H9 (cell line): ENCODE measurements around the gene ILDR1. TPM values are rescaled to one million over a fixed set of nuclear protein-coding genes. Genes with fewer than 3 reads are reported as not detected.

Source experiments
- DNase-seq: peaks from one replicate; pipeline ENCODE4 v3.0.0-alpha.2; 2017
- H2AFZ ChIP-seq: one replicate; pipeline ENCODE4 v1.6.1; 2013; ENCODE audit warnings: mild to moderate bottlenecking, low read length, control low read depth, moderate library complexity
- H2AK5ac ChIP-seq: 2 replicates; pipeline ENCODE4 v1.6.1; 2013; ENCODE audit warnings: low read length, control low read depth, mixed read lengths; ENCODE audit not compliant: insufficient read length
- H2BK120ac ChIP-seq: one replicate; pipeline ENCODE4 v1.6.1; 2013; ENCODE audit warnings: low read depth, mild to moderate bottlenecking, low read length, control low read depth, inconsistent platforms; ENCODE audit not compliant: poor library complexity, severe bottlenecking
- H2BK12ac ChIP-seq: 2 replicates; pipeline ENCODE4 v1.6.1; 2013; ENCODE audit warnings: low read length, control low read depth, mixed read lengths, low read depth; ENCODE audit not compliant: insufficient read length
- H2BK15ac ChIP-seq: 2 replicates; pipeline ENCODE4 v1.6.1; 2013; ENCODE audit warnings: low read depth, low read length, control low read depth
- H2BK20ac ChIP-seq: one replicate; pipeline ENCODE4 v1.6.1; 2013; ENCODE audit warnings: low read depth, mild to moderate bottlenecking, low read length, control low read depth, inconsistent platforms; ENCODE audit not compliant: poor library complexity, severe bottlenecking
- H2BK5ac ChIP-seq: 2 replicates; pipeline ENCODE4 v1.6.1; 2013; ENCODE audit warnings: low read length, control low read depth, mixed read lengths; ENCODE audit not compliant: insufficient read length
- H3K14ac ChIP-seq: 2 replicates; pipeline ENCODE4 v1.6.1; 2013; ENCODE audit warnings: low read length, control low read depth; ENCODE audit not compliant: insufficient read depth
- H3K18ac ChIP-seq: 2 replicates; pipeline ENCODE4 v1.6.1; 2013; ENCODE audit warnings: low read depth, mild to moderate bottlenecking, mixed read lengths, low read length, control low read depth; ENCODE audit not compliant: insufficient read length
- H3K23ac ChIP-seq: 2 replicates; pipeline ENCODE4 v1.6.1; 2013; ENCODE audit warnings: low read length, control low read depth, mixed read lengths, low read depth; ENCODE audit not compliant: insufficient read length
- H3K23me2 ChIP-seq: 2 replicates; pipeline ENCODE4 v1.6.1; 2013; ENCODE audit warnings: low read depth, mild to moderate bottlenecking, mixed read lengths, low read length, control low read depth; ENCODE audit not compliant: insufficient read length, poor library complexity, severe bottlenecking
- H3K27ac ChIP-seq: 2 replicates; pipeline ENCODE4 v1.5.1; 2013; ENCODE audit warnings: low read length, control low read depth, mixed read lengths, low read depth; ENCODE audit not compliant: insufficient read length
- H3K27me3 ChIP-seq: 2 replicates; pipeline ENCODE4 v1.6.1; 2013; ENCODE audit warnings: low read length, control low read depth, inconsistent platforms; ENCODE audit not compliant: insufficient read depth
- H3K4ac ChIP-seq: 2 replicates; pipeline ENCODE4 v1.6.1; 2013; ENCODE audit warnings: low read depth, mild to moderate bottlenecking, control low read depth, inconsistent platforms, low read length, moderate library complexity
- H3K4me1 ChIP-seq: 2 replicates; pipeline ENCODE4 v1.6.1; 2013; ENCODE audit warnings: low read length, control low read depth, inconsistent platforms; ENCODE audit not compliant: insufficient read depth
- H3K4me2 ChIP-seq: 2 replicates; pipeline ENCODE4 v1.6.1; 2013; ENCODE audit warnings: low read length, control low read depth, mixed read lengths; ENCODE audit not compliant: insufficient read length, insufficient read depth
- H3K56ac ChIP-seq: 2 replicates; pipeline ENCODE4 v1.6.1; 2013; ENCODE audit warnings: low read depth, mild to moderate bottlenecking, mixed read lengths, low read length, control low read depth; ENCODE audit not compliant: insufficient read length
- H3K79me1 ChIP-seq: 2 replicates; pipeline ENCODE4 v1.6.1; 2013; ENCODE audit warnings: low read depth, mild to moderate bottlenecking, moderate library complexity, low read length, control low read depth, inconsistent platforms; ENCODE audit not compliant: insufficient read depth, poor library complexity, severe bottlenecking
- H3K79me2 ChIP-seq: 2 replicates; pipeline ENCODE4 v1.6.1; 2013; ENCODE audit warnings: low read length, control low read depth, inconsistent platforms; ENCODE audit not compliant: insufficient read depth
- H3K9ac ChIP-seq: 2 replicates; pipeline ENCODE4 v1.6.1; 2013; ENCODE audit warnings: low read length, control low read depth, mixed read lengths; ENCODE audit not compliant: insufficient read length; ENCODE audit errors: extremely low read depth
- H3K9me3 ChIP-seq: one replicate; pipeline ENCODE4 v1.6.1; 2013; ENCODE audit warnings: low read depth, low read length, inconsistent platforms; ENCODE audit not compliant: control insufficient read depth
- H3T11ph ChIP-seq: one replicate; pipeline ENCODE4 v1.6.1; 2013; ENCODE audit warnings: mild to moderate bottlenecking, low read length, control low read depth, inconsistent platforms
- H4K20me1 ChIP-seq: one replicate; pipeline ENCODE4 v1.6.1; 2013; ENCODE audit not compliant: control insufficient read depth, insufficient read length, insufficient read depth
- H4K5ac ChIP-seq: 2 replicates; pipeline ENCODE4 v1.6.1; 2013; ENCODE audit warnings: low read depth, mild to moderate bottlenecking, mixed read lengths, low read length, control low read depth; ENCODE audit not compliant: insufficient read length
- H4K8ac ChIP-seq: replicated peaks from 2 replicates; pipeline ENCODE4 v1.6.1; 2013; ENCODE audit warnings: low read length, control low read depth, mixed read lengths, low read depth; ENCODE audit not compliant: insufficient read length
- H4K91ac ChIP-seq: 2 replicates; pipeline ENCODE4 v1.6.1; 2013; ENCODE audit warnings: low read depth, mild to moderate bottlenecking, moderate library complexity, mixed read lengths, low read length, control low read depth; ENCODE audit not compliant: insufficient read length
- H3K27ac Mint-ChIP-seq, 3 experiments: 2 replicates in 2 of 3; 3 replicates in 1 of 3; pipeline ENCODE4 v1.8.0; 2020 to 2021; ENCODE audit warnings: mixed read lengths in 3 of 3, mild to moderate bottlenecking in 1 of 3, moderate library complexity in 1 of 3
- H3K27me3 Mint-ChIP-seq: 2 replicates; pipeline ENCODE4 v1.8.0; 2021; ENCODE audit warnings: low read depth, mild to moderate bottlenecking, moderate library complexity, mixed read lengths
- H3K36me3 Mint-ChIP-seq, 3 experiments: 2 replicates in 2 of 3; 3 replicates in 1 of 3; pipeline ENCODE4 v1.8.0; 2020 to 2021; ENCODE audit warnings: low read depth in 3 of 3, mixed read lengths in 3 of 3; ENCODE audit not compliant: insufficient read depth in 1 of 3
- H3K4me1 Mint-ChIP-seq, 2 experiments: 2 replicates each; pipeline ENCODE4 v1.8.0; 2020; ENCODE audit warnings: mixed read lengths in 2 of 2
- H3K4me3 Mint-ChIP-seq, 2 experiments: 2 replicates in 1 of 2; 3 replicates in 1 of 2; pipeline ENCODE4 v1.8.0; 2020 to 2021; ENCODE audit warnings: mild to moderate bottlenecking in 2 of 2, mixed read lengths in 2 of 2, moderate library complexity in 1 of 2
- H3K9me3 Mint-ChIP-seq, 2 experiments: 2 replicates in 1 of 2; 3 replicates in 1 of 2; pipeline ENCODE4 v1.8.0; 2020; ENCODE audit warnings: mild to moderate bottlenecking in 2 of 2, mixed read lengths in 2 of 2, moderate library complexity in 1 of 2
- CTCF ChIP-seq: fragments of 200-600 bp; sonication (generic); conservative IDR thresholded peaks from 3 replicates; pipeline ENCODE4 v1.8.0; 2021; ENCODE audit warnings: antibody characterized with exemption, mild to moderate bottlenecking
- WGBS: extraction: QIAGEN DNeasy Blood & Tissue Kit; methylation state at CpG from one replicate; pipeline ENCODE4 v1.1.7; 2013; ENCODE audit warnings: missing lambda C conversion rate, low lambda C conversion rate, mixed read lengths; ENCODE audit not compliant: insufficient read length; ENCODE audit errors: extremely low coverage; 5-methylcytosine and 5-hydroxymethylcytosine counted together
- total RNA-seq: library from RNA; stranded (reverse); gene quantifications from 2 replicates; pipeline ENCODE4 v1.2.1, GENCODE V29; 2021

The ILDR1 gene
- total RNA-seq, 1 experiment from 2014 or later = 0.68 TPM

- Histone ChIP-seq H2BK12ac (no peak overlapping the region), H4K8ac (no peak overlapping the region), H2BK20ac (no peak overlapping the region), H3K9me3 (no peaks in the 10 kb centered on the region), H3K4me2 (no peak overlapping the region), H2BK5ac (no peak overlapping the region), H3T11ph (no peak overlapping the region), H2BK15ac (no peak overlapping the region), H3K27ac (no peak overlapping the region), H3K4me1 (no peaks in the 10 kb centered on the region; the same call in 1 of the 2 replicates), H3K18ac (no peak overlapping the region), H3K4ac (no peak overlapping the region), H3K27me3 (no peaks in the 10 kb centered on the region), H2AK5ac (no peak overlapping the region), H4K5ac (no peak overlapping the region), H2AFZ (no peak overlapping the region), H2BK120ac (no peak overlapping the region), H4K91ac (no peak overlapping the region), H3K9ac (no peak overlapping the region), H3K14ac (no peak overlapping the region), H3K56ac (no peak overlapping the region), H3K79me2 (no peaks in the 10 kb centered on the region), H3K23ac (no peak overlapping the region), H4K20me1 (no peaks in the 10 kb centered on the region), H3K79me1 (no peaks in the 10 kb centered on the region), H3K23me2 (no peaks in the 10 kb centered on the region)
- peaks cover 9% of the 10 kb centered on the region for H3K27me3 Mint-ChIP-seq
- no peak for TF ChIP-seq CTCF
- H3K36me3 Mint-ChIP-seq = no peaks in the 10 kb centered on the region; a peak in 1 of 7 replicates
- no peak for DNase-seq
- H3K9me3 Mint-ChIP-seq = no peaks in the 10 kb centered on the region; a peak in 1 of 5 replicates
- H3K4me3 Mint-ChIP-seq = no peak overlapping the region
- no CpG with 5 or more reads among the region's 2 CpGs for WGBS
- H3K4me1 Mint-ChIP-seq = peaks cover 14 to 17% of the 10 kb centered on the region in 2 experiments
- H3K27ac Mint-ChIP-seq = no peak overlapping the region
Measured at GRCh38 chr3:122024800-122025199, 2.8 kb upstream of the ILDR1 start.
